ENCODE data around the gene COA8.

The COA8 gene

DNA sequence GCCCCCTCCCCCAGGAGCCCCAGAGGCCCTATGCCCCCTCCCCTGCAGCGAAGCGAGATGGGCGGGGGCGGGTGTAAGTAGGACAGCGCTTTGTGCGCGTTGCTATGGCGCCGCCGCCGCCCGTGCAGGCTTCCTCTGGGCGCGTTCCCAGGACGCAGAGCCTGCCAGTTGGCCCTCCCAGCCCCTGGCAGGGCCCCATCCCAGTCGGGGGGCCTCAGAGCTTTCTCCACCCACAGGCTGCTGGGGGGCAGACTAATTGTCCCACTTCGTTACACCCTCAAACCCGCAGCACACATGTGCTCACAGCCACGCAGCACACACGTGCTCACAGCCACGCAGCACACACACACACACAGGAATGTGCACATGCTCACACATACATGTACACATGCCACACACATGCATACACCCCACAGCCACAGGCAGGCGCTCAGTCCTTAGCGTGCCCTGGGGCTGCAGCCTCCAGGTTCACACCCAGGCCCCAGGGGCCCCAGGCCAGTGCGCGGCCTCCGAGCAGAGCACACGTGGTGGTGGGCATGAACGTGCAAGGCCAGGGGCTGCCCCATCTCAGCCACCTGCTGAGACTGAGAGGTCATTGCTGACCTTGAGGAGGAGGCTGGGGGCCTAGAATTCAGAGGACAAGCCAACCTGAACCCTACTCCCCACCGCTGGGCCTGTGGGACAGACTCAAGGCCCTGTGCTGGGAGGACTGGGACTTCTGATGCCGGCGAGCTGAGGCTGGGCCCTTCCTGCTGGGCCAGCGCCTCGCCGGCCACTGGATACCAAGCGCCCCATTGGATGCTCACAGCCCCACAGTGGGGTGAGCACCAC lies 18.2 kb upstream of the COA8 start:
- no peak overlapping the region for H3K27ac ChIP-seq (ENCODE audit: low read depth, low read length)
- H3K27me3 ChIP-seq (ENCODE audit: control insufficient read depth in 5 of 5, insufficient read depth in 4 of 5, low read length in 5 of 5) = no peaks in the 10 kb centered on the region
- H3K36me3 ChIP-seq (ENCODE audit: control insufficient read depth in 5 of 5, insufficient read depth in 5 of 5, low read length in 5 of 5) = peaks cover 0 to 2% (median 0%) of the 10 kb centered on the region in 5 donors
- H3K4me1 ChIP-seq (ENCODE audit: control insufficient read depth in 5 of 5, insufficient read depth in 5 of 5, low read length in 5 of 5) = peaks cover 4 to 63% (median 55%) of the 10 kb centered on the region in 5 donors
- H3K4me3 ChIP-seq (ENCODE audit: low read depth in 1 of 5, low read length in 5 of 5) = no peak overlapping the region
- H3K9me3 ChIP-seq (ENCODE audit: control insufficient read depth in 5 of 5, low read length in 5 of 5) = no peaks in the 10 kb centered on the region
- H3K9ac ChIP-seq (ENCODE audit: low read length in 5 of 5) = no peak overlapping the region

DNA sequence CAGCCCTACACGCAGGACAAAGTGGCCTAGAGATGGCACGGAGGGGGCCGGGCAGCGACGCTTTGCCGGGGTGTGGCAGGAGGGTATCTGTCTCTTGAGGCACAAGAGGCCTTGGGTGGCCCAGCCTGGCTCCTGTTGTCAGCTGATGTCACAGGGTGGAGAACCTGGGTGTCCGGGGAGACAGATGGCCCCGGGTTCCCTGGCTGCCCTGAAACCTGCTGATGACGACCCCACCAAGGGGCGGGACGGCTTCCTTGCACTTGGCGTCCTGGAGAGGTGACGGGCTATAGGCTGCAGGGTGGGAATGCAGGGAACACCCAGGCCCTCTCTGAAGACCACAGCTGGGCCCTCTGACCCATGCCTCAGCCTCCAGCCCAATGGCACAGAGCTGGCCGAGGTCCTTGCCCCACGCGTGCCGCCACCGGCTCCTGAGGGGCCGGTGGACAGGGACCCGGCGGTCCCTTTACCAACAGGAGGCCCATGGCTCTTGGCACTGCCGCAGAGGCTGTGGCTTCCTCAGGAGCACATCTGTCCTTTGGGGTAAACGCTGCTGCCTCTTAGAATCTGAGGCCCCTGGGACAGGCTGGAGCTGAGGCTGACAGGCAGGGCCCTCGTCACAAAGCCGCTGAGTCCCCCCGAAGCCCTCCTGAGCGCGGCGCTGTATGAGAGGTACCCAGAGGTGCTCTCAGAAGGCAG lies 17.4 kb upstream of the COA8 start:
- no peak overlapping the region for H3K27ac ChIP-seq (ENCODE audit: low read depth, low read length)
- H3K4me1 ChIP-seq (ENCODE audit: control insufficient read depth in 5 of 5, insufficient read depth in 5 of 5, low read length in 5 of 5) = peaks cover 4 to 63% (median 59%) of the 10 kb centered on the region in 5 donors

DNA sequence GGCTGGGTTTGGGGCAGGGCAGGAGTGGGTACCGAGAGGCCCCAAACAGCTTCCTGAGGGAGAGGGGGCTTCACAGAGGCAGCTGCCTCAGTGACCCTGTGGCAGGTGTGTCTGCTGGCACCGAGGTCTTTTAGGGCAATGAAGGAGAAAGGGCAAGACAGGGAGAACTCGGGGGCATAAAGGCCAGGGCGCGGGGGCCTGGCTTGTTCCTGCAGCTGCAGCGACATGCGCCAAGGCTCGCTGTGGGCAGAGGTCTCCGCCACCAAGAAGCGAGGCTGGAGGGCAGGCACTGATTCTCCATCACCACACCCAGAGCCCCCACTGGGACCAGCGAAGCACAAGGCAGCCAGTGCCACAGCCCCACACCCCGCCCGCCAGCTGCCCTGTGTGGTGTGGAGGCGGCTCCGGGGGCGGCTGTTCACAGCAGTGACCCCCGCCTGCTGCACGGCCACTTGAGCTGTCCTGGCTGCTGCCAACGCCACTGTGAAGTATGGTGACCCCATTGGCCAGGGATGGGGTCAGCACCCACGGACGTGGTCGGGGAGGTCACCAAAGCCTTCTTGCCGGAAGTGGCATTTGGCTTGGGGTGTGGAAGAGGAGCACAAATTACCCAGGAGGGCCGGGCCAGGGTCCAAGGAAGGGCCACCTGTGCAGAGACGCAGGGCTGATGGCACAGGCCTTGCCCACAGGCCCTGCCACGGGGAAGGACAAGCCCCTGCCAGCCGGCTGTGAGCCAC lies 16.7 kb upstream of the COA8 start:
- Histone ChIP-seq H3K27ac (ENCODE audit: low read depth, low read length) (no peak overlapping the region), H3K4me1 (ENCODE audit: control insufficient read depth in 5 of 5, insufficient read depth in 5 of 5, low read length in 5 of 5) (peaks cover 4 to 63% (median 59%) of the 10 kb centered on the region in 5 donors), H3K9me3 (ENCODE audit: control insufficient read depth in 5 of 5, low read length in 5 of 5) (no peaks in the 10 kb centered on the region), H3K4me3 (ENCODE audit: low read depth in 1 of 5, low read length in 5 of 5) (no peak overlapping the region), H3K27me3 (ENCODE audit: control insufficient read depth in 5 of 5, insufficient read depth in 4 of 5, low read length in 5 of 5) (no peaks in the 10 kb centered on the region), H3K9ac (ENCODE audit: low read length in 5 of 5) (no peak overlapping the region), H3K36me3 (ENCODE audit: control insufficient read depth in 5 of 5, insufficient read depth in 5 of 5, low read length in 5 of 5) (peaks cover 0 to 2% (median 0%) of the 10 kb centered on the region in 5 donors)

More for the DNA sequence above, 17.4 kb upstream of the COA8 start:
- no peak overlapping the region for H3K4me3 ChIP-seq (ENCODE audit: low read depth in 1 of 5, low read length in 5 of 5)
- peaks cover 0 to 2% (median 0%) of the 10 kb centered on the region in 5 donors for H3K36me3 ChIP-seq (ENCODE audit: control insufficient read depth in 5 of 5, insufficient read depth in 5 of 5, low read length in 5 of 5)
- H3K9me3 ChIP-seq (ENCODE audit: control insufficient read depth in 5 of 5, low read length in 5 of 5) = no peaks in the 10 kb centered on the region
- H3K9ac ChIP-seq (ENCODE audit: low read length in 5 of 5) = no peak overlapping the region
- H3K27me3 ChIP-seq (ENCODE audit: control insufficient read depth in 5 of 5, insufficient read depth in 4 of 5, low read length in 5 of 5) = no peaks in the 10 kb centered on the region

DNA sequence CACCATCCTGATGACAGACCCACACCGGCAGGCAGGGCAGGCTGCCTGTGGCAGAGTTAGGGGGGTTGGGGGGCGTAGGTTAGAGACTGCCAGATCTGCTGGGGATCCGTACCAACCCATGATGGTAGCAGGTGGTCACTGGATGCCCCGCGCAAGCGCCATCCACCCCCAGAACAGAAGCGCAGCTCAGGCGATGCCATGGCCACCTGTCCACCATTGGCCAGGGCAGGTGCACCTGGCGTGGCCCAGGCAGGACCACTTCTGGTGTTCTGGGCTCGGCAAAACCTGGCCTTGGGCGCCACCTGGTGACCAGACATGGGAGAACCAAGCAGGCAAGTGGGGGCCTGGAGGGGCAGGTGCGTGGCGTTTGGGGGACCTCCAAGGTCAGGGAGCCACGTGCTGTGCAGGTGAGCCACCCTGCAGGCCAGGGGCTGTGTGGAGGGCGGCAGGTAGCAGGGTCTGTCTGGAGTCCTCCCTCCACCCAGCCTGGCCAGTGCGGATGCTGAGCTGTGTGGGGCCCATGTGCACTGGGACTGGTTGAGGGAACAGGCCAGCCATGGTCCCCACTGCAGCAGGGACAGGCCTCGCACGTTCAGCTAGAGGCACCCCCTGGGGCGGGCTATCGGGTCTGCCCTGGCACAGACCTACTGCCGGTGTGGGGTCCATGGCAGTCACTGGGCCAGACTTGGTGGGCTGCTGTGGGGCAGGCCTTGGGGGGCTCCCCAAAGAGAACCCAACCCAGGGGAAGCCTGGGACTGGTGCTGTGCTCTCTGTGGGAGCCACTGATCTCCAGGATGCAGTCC lies 15.9 kb upstream of the COA8 start:
- Histone ChIP-seq H3K27ac (ENCODE audit: low read depth, low read length) (no peak overlapping the region), H3K4me1 (ENCODE audit: control insufficient read depth in 5 of 5, insufficient read depth in 5 of 5, low read length in 5 of 5) (peaks cover 7 to 63% (median 59%) of the 10 kb centered on the region in 5 donors), H3K9ac (ENCODE audit: low read length in 5 of 5) (no peak overlapping the region), H3K27me3 (ENCODE audit: control insufficient read depth in 5 of 5, insufficient read depth in 4 of 5, low read length in 5 of 5) (no peaks in the 10 kb centered on the region), H3K4me3 (ENCODE audit: low read depth in 1 of 5, low read length in 5 of 5) (no peak overlapping the region), H3K9me3 (ENCODE audit: control insufficient read depth in 5 of 5, low read length in 5 of 5) (no peaks in the 10 kb centered on the region), H3K36me3 (ENCODE audit: control insufficient read depth in 5 of 5, insufficient read depth in 5 of 5, low read length in 5 of 5) (peaks cover 0 to 2% (median 0%) of the 10 kb centered on the region in 5 donors)

DNA sequence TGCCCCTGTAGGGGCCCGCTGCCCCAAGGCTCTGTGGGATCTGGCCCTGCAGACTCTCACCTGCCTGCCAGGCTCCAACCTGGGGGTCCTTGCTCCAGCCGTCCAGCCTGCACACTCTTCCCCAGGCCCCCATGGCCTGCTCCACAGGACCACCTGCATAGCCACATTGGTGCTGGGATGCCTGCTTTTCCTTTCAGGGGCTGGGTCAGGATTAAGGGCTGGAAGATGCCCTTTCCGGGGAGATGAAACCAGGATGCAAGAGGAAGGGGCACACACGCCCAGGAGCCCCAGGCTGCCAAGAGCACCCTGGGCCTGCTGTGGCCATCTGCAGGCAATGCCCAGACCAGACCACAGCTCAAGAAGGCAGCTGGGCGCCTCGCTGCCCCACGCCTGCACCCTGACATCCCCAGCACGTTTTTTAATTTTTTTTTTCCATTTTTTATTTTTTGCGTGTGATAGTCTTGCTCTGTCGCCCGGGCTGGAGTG lies 15.3 kb upstream of the COA8 start:
- Histone ChIP-seq H3K9me3 (ENCODE audit: control insufficient read depth in 5 of 5, low read length in 5 of 5) (no peaks in the 10 kb centered on the region), H3K4me1 (ENCODE audit: control insufficient read depth in 5 of 5, insufficient read depth in 5 of 5, low read length in 5 of 5) (peaks cover 7 to 63% (median 59%) of the 10 kb centered on the region in 5 donors), H3K27ac (ENCODE audit: low read depth, low read length) (no peak overlapping the region), H3K9ac (ENCODE audit: low read length in 5 of 5) (no peak overlapping the region), H3K36me3 (ENCODE audit: control insufficient read depth in 5 of 5, insufficient read depth in 5 of 5, low read length in 5 of 5) (peaks cover 0 to 2% (median 0%) of the 10 kb centered on the region in 5 donors), H3K4me3 (ENCODE audit: low read depth in 1 of 5, low read length in 5 of 5) (no peak overlapping the region), H3K27me3 (ENCODE audit: control insufficient read depth in 5 of 5, insufficient read depth in 4 of 5, low read length in 5 of 5) (no peaks in the 10 kb centered on the region)

DNA sequence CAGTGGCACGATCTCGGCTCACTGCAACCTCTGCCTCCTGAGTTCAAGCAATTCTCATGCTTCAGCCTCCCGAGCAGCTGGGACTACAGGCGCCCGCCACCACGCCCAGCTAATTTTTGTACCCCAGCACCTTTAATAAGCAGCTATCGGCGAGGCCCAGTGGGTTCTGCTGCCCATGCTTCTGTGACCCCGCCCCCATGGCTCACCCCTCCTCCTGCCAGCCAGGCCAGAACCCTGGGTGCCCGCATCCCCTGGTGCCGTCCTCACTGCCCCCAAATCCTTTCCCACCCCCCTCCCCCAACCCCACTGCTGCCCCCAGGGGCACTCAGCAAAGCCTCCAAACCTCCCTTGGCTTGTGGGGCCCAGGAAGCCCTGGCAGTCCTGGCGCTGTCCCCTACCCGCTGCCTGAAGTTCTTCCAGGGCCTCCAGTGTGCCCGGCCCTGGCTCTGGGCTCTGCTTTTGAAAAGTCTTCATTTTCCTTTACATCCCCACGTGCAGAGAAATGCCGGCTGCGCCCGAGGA lies 14.8 kb upstream of the COA8 start:
- peaks cover 0 to 2% (median 0%) of the 10 kb centered on the region in 5 donors for H3K36me3 ChIP-seq (ENCODE audit: control insufficient read depth in 5 of 5, insufficient read depth in 5 of 5, low read length in 5 of 5)
- no peak overlapping the region for H3K4me3 ChIP-seq (ENCODE audit: low read depth in 1 of 5, low read length in 5 of 5)
- no peak overlapping the region for H3K27ac ChIP-seq (ENCODE audit: low read depth, low read length)
- no peak overlapping the region for H3K9ac ChIP-seq (ENCODE audit: low read length in 5 of 5)
- no peaks in the 10 kb centered on the region for H3K27me3 ChIP-seq (ENCODE audit: control insufficient read depth in 5 of 5, insufficient read depth in 4 of 5, low read length in 5 of 5)
- H3K9me3 ChIP-seq (ENCODE audit: control insufficient read depth in 5 of 5, low read length in 5 of 5) = no peaks in the 10 kb centered on the region
- H3K4me1 ChIP-seq (ENCODE audit: control insufficient read depth in 5 of 5, insufficient read depth in 5 of 5, low read length in 5 of 5) = peaks cover 10 to 63% (median 59%) of the 10 kb centered on the region in 5 donors

DNA sequence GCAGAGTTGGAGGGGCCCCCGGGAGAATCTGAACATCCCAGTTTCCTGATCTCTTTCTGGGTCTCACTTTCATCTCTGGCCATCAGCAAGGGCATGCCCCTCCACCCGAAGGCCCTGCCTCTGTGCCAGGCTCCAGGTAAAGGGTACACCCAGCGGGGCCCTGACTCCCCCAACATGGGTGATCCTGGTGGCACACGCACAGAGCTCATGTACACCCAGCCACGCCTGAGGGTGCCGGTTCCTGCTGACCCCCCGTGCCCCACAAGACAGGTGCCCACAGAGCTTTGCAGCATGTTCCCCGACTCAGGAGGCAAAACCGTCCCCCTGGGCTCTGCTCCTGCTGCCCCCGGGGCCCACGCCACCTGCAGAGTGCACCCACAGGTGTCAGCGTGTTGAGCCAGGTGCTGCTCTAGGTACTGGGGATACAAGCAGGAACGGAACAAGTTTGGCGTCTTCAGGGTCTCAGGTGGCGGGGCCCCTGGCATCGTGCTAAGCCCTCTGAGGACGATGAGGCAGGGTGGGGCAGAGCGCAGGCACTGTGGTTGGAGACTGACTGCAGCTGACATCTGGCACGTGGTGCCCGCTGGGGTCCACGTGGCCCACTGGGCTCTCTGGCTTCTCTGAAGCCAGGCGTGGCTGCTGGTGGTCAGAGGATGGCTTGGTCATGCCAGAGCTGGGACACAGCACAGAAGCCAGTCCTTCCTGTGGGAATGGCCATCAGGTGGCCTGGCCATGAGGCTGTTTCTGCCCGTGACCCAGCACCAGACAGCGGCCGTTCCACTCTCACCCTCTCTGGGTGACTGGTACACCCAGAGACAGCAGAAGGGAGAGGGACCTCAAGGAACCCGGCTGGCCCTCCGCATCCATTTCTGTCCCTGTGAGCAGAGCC lies 14.1 kb upstream of the COA8 start:
- Histone ChIP-seq H3K4me1 (ENCODE audit: control insufficient read depth in 5 of 5, insufficient read depth in 5 of 5, low read length in 5 of 5) (peaks cover 10 to 57% (median 53%) of the 10 kb centered on the region in 5 donors), H3K4me3 (ENCODE audit: low read depth in 1 of 5, low read length in 5 of 5) (no peak overlapping the region), H3K9ac (ENCODE audit: low read length in 5 of 5) (no peak overlapping the region), H3K9me3 (ENCODE audit: control insufficient read depth in 5 of 5, low read length in 5 of 5) (no peaks in the 10 kb centered on the region), H3K27me3 (ENCODE audit: control insufficient read depth in 5 of 5, insufficient read depth in 4 of 5, low read length in 5 of 5) (no peaks in the 10 kb centered on the region), H3K27ac (ENCODE audit: low read depth, low read length) (no peak overlapping the region), H3K36me3 (ENCODE audit: control insufficient read depth in 5 of 5, insufficient read depth in 5 of 5, low read length in 5 of 5) (peaks cover 0 to 2% (median 0%) of the 10 kb centered on the region in 5 donors)

DNA sequence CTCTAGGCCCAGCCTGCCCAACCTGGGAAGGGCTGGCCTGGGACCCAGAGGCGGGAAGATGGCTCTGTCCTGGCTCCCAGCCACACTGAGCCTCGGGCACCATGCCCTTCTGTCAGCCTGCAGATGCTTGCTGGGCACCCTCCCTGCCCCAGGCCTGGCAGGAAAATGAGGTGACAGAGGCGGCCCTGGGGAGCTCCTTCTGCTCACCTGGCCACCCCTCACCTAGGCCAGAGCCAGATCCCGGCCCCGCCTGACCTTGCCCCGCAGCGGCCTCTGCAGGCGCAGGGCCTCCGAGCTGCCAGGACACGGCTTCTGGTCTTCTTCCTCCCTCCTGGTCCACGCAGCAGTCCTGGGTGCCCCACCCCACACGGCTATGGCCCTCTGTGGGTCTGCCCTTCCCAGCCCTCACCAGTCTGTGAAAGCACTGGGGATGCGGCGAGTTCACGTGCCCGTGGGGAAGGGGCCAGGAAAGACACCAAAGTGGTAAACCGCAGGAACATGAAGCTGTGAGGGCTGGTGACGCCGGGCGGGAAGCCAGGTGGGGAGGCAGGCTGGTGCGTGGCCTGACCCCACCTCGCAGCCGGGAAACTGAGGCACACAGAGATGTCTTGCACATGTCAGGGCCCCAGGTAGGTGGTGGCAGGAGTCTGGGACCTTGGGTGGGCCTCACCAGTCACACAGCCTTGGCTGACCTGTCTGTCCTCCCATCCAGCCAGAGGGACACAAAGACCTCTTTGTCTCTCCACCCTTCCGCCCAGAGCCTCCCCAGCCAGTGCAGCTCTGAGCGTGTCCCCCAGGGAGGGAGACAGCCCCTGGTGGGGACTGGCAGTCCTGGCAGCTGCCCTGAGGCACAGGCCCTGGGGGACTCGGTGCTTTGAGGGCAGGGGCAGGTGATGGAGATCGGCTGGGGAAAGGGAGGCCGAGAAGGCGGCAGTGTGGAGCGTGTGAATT lies 13.1 kb upstream of the COA8 start:
- Histone ChIP-seq H3K36me3 (ENCODE audit: control insufficient read depth in 5 of 5, insufficient read depth in 5 of 5, low read length in 5 of 5) (peaks cover 0 to 2% (median 0%) of the 10 kb centered on the region in 5 donors), H3K9me3 (ENCODE audit: control insufficient read depth in 5 of 5, low read length in 5 of 5) (no peaks in the 10 kb centered on the region), H3K9ac (ENCODE audit: low read length in 5 of 5) (peak overlapping the region in 2 of 5 donors; percentile 8 to 41), H3K4me3 (ENCODE audit: low read depth in 1 of 5, low read length in 5 of 5) (no peak overlapping the region), H3K27me3 (ENCODE audit: control insufficient read depth in 5 of 5, insufficient read depth in 4 of 5, low read length in 5 of 5) (no peaks in the 10 kb centered on the region), H3K27ac (ENCODE audit: low read depth, low read length) (peak overlapping the region; percentile 38), H3K4me1 (ENCODE audit: control insufficient read depth in 5 of 5, insufficient read depth in 5 of 5, low read length in 5 of 5) (peaks cover 10 to 48% (median 44%) of the 10 kb centered on the region in 5 donors)

Measured in subcutaneous abdominal adipose tissue (tissue), 5 donors.